ENCODE results near the gene TGM2.

Gene TGM2

GRCh38 chr20:38092915-38093314, 72.2 kb downstream of the TGM2 start:
- DNase-seq (ENCODE audit: low spot score): no peak

GRCh38 chr20:38092260-38092857, 72.7 kb downstream of the TGM2 start:
- DNase-seq (ENCODE audit: low spot score): no peak

GRCh38 chr20:38091441-38092216, 73.4 kb downstream of the TGM2 start:
- peak; percentile 16 for DNase-seq (ENCODE audit: low spot score)

GRCh38 chr20:38090061-38090460, 75.0 kb downstream of the TGM2 start:
- no peak for DNase-seq (ENCODE audit: low spot score)

GRCh38 chr20:38089500-38089899, 75.6 kb downstream of the TGM2 start:
- no peak for DNase-seq (ENCODE audit: low spot score)

- DNase-seq (ENCODE audit: low spot score): no peak
Observed at GRCh38 chr20:38085026-38085425, 80.0 kb downstream of the TGM2 start.

GRCh38 chr20:38084425-38084951, 80.6 kb downstream of the TGM2 start:
- no peak for DNase-seq (ENCODE audit: low spot score)

- DNase-seq (ENCODE audit: low spot score): no peak
Observed at GRCh38 chr20:38083338-38084048, 81.6 kb downstream of the TGM2 start.

- DNase-seq (ENCODE audit: low spot score): no peak
Observed at GRCh38 chr20:38082894-38083293, 82.2 kb downstream of the TGM2 start.

GRCh38 chr20:38081575-38081974, 83.5 kb downstream of the TGM2 start:
- DNase-seq (ENCODE audit: low spot score): no peak

GRCh38 chr20:38079353-38079752, 85.7 kb downstream of the TGM2 start:
- no peak for DNase-seq (ENCODE audit: low spot score)

GRCh38 chr20:38078084-38078483, 87.0 kb downstream of the TGM2 start:
- DNase-seq (ENCODE audit: low spot score): no peak
